Right atrium auricular region (tissue), 2 donors: ENCODE data around the gene NOL6. TPM values are rescaled to one million over a fixed set of nuclear protein-coding genes. Genes with fewer than 3 reads are reported as not detected.
"Not testable (repeated sequence)": the region's sequence is repeated elsewhere in the genome, so short reads cannot be mapped to it uniquely, and the experiment has no call there.

Experiments used
- DNase-seq: peaks from one replicate; pipeline ENCODE4 v3.0.0-alpha.2; 2019; ENCODE audit warnings: low spot score
- H3K27ac ChIP-seq, 2 donors: fragments of 200-600 bp; sonication (generic); 1 replicate in 1 of 2; 2 replicates in 1 of 2; pipeline ENCODE4 v1.5.1; 2016 to 2019
- H3K27me3 ChIP-seq, 2 donors: fragments of 200-600 bp; sonication (generic); one replicate each; pipeline versions ENCODE4 v1.5.1 to v1.6.0; 2017 to 2019
- H3K36me3 ChIP-seq: fragments of 200-600 bp; sonication (generic); one replicate; pipeline ENCODE4 v1.5.1; 2016
- H3K4me1 ChIP-seq, 2 donors: fragments of 200-600 bp; sonication (generic); one replicate each; pipeline versions ENCODE4 v1.5.1 to v1.6.0; 2017 to 2019
- H3K4me3 ChIP-seq, 2 donors: fragments of 200-600 bp; sonication (generic); 1 replicate in 1 of 2; 2 replicates in 1 of 2; pipeline ENCODE4 v1.5.1; 2017 to 2019; ENCODE audit warnings: mild to moderate bottlenecking in 1 of 2, moderate library complexity in 1 of 2
- H3K9me3 ChIP-seq, 2 donors: fragments of 200-600 bp; sonication (generic); one replicate each; pipeline ENCODE4 v1.5.1; 2019
- CTCF ChIP-seq, 2 donors: fragments of 200-600 bp; sonication (generic); IDR thresholded peaks; one replicate each; pipeline ENCODE4 v1.5.1; 2019; ENCODE audit warnings: antibody characterized with exemption in 2 of 2
- total RNA-seq, 2 donors: library from RNA; depleted of rRNA; stranded (reverse); fragments of >200 nt; gene quantifications; one replicate each; pipeline ENCODE4 v1.1.0, GENCODE V29; 2016

Gene NOL6
- total RNA-seq, 2 donors from 2014 or later = 12.5 to 16.1 TPM

- no peaks in the 10 kb centered on the region for H3K27me3 ChIP-seq
- H3K4me1 ChIP-seq = peaks cover 0 to 11% of the 10 kb centered on the region in 2 donors
- TF ChIP-seq CTCF (IDR thresholded peaks at IDR 0.05) = no peak
- no peak overlapping the region for H3K4me3 ChIP-seq
- no peak for DNase-seq
- no peaks in the 10 kb centered on the region for H3K9me3 ChIP-seq
- no peaks in the 10 kb centered on the region for H3K36me3 ChIP-seq
- no peak overlapping the region for H3K27ac ChIP-seq
Observed at GRCh38 chr9:33426843-33427293, 46.9 kb downstream of the NOL6 start.

- no peak overlapping the region for H3K27ac ChIP-seq
- no peaks in the 10 kb centered on the region for H3K36me3 ChIP-seq
- no peak for DNase-seq
- H3K9me3 ChIP-seq = no peaks in the 10 kb centered on the region
- no peak for TF ChIP-seq CTCF (IDR thresholded peaks at IDR 0.05)
- H3K27me3 ChIP-seq = no peaks in the 10 kb centered on the region
- H3K4me3 ChIP-seq = no peak overlapping the region
- no peaks in the 10 kb centered on the region for H3K4me1 ChIP-seq
Observed at GRCh38 chr9:33425128-33425533, 48.6 kb downstream of the NOL6 start.

DNA sequence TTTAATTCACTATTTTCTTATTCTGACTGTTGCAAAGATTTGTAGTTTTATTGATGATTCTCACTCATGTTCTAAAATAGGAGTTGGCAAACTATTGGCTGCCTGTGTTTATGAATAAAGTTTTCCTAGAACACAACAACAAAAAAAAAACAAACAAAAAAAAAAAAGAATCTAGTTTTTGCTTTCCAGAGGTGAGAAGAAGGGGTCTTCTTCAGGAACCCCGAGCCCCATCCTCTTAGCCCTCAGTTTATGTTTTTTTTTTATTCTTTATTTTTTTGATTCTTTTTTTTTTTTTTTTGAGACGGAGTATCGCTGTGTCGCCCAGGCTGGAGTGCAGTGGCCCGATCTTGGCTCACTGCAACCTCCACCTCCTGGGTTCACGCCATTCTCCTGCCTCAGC, 49.2 kb downstream of the NOL6 start:
- DNase-seq, H3K27ac ChIP-seq, H3K4me1 ChIP-seq, H3K36me3 ChIP-seq, H3K27me3 ChIP-seq, H3K4me3 ChIP-seq, H3K9me3 ChIP-seq: not testable (repeated sequence)

GRCh38 chr9:33424043-33424442, 49.7 kb downstream of the NOL6 start:
- not testable (repeated sequence) for H3K27me3 ChIP-seq, H3K4me1 ChIP-seq, DNase-seq, H3K36me3 ChIP-seq, H3K9me3 ChIP-seq, H3K27ac ChIP-seq, H3K4me3 ChIP-seq

- H3K9me3 ChIP-seq = no peaks in the 10 kb centered on the region
- H3K27ac ChIP-seq = no peak overlapping the region
- no peaks in the 10 kb centered on the region for H3K27me3 ChIP-seq
- no peak overlapping the region for H3K4me3 ChIP-seq
- DNase-seq = no peak
- peaks cover 0 to 8% of the 10 kb centered on the region in 2 donors for H3K4me1 ChIP-seq
- H3K36me3 ChIP-seq = no peaks in the 10 kb centered on the region
- no peak for TF ChIP-seq CTCF (IDR thresholded peaks at IDR 0.05)
Observed at GRCh38 chr9:33419708-33420303, 53.9 kb downstream of the NOL6 start.

GRCh38 chr9:33418090-33418489, 55.6 kb downstream of the NOL6 start:
- no peak for TF ChIP-seq CTCF (IDR thresholded peaks at IDR 0.05)
- H3K27ac ChIP-seq = no peak overlapping the region
- DNase-seq = no peak
- no peaks in the 10 kb centered on the region for H3K9me3 ChIP-seq
- no peaks in the 10 kb centered on the region for H3K27me3 ChIP-seq
- H3K4me3 ChIP-seq = no peak overlapping the region
- H3K36me3 ChIP-seq = no peaks in the 10 kb centered on the region
- peaks cover 0 to 10% of the 10 kb centered on the region in 2 donors for H3K4me1 ChIP-seq

DNA sequence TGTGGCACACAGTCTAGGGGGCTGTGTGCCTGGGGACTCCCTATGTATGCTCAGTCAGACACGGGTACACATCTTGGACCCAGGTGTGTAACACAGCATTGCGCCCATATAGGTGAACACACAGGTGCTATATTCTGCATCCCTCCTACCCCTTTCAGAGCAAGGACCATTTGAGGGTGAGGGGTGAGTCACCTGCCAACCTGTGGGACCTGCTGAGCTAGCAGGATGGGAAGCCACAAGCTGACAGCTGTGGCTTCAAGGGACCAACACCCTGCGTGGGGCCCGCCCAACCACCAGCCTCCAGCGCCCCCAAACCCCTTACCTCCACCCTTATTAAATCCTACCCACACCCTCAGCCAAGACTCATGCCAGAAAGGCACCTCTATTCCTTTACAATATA, 56.7 kb downstream of the NOL6 start:
- Histone ChIP-seq H3K36me3 (no peaks in the 10 kb centered on the region), H3K4me3 (no peak overlapping the region), H3K27ac (no peak overlapping the region), H3K4me1 (peaks cover 0 to 10% of the 10 kb centered on the region in 2 donors), H3K27me3 (no peaks in the 10 kb centered on the region), H3K9me3 (no peaks in the 10 kb centered on the region)
- TF ChIP-seq CTCF (IDR thresholded peaks at IDR 0.05) = no peak
- DNase-seq = no peak
